HepG2 (cell line): Measurements from ENCODE around the gene KLHL18. TPM values are rescaled to one million over a fixed set of nuclear protein-coding genes. Genes with fewer than 3 reads are reported as not detected.
A peak's percentile ranks its signal among the peaks of the same experiment; 100 is the strongest.

Experiments used
- MLXIP ChIP-seq: sonication (generic); formaldehyde crosslinking; IDR thresholded peaks from 2 replicates; pipeline ENCODE4 v1.9.0; 2021; ENCODE audit warnings: missing genetic modification reagents, borderline replicate concordance
- MYC ChIP-seq: sonication (generic); formaldehyde crosslinking; IDR thresholded peaks from 2 replicates; pipeline ENCODE4 v1.9.0; 2021; ENCODE audit warnings: missing genetic modification reagents, borderline replicate concordance
- ZBTB46 ChIP-seq: sonication (generic); formaldehyde crosslinking; IDR thresholded peaks from 2 replicates; pipeline ENCODE4 v1.4.0; 2020; ENCODE audit warnings: mild to moderate bottlenecking, missing genetic modification reagents, borderline replicate concordance
- ZFP82 ChIP-seq: sonication (generic); formaldehyde crosslinking; IDR thresholded peaks from 2 replicates; pipeline ENCODE4 v1.5.1; 2020; ENCODE audit warnings: mild to moderate bottlenecking, missing genetic modification reagents, borderline replicate concordance
- polyA plus RNA-seq, 8 experiments: library from polyadenylated mRNA; depleted of rRNA in 3 of 8; stranded (reverse) in 7 of 8; unstranded in 1 of 8; fragments of >200 nt; fragmentation: Illumina TruSeq in 4 of 8; extraction: Trizol in 4 of 8; gene quantifications; 2 replicates each; pipeline versions ENCODE4 v1.2.1 to v1.2.3, GENCODE V29; 2011 to 2016; ENCODE audit warnings: low read depth in 4 of 8, missing spikeins in 1 of 8, mixed read lengths in 1 of 8; ENCODE audit not compliant: insufficient read depth in 1 of 8
- total RNA-seq, 5 experiments: library from RNA; depleted of rRNA; stranded (reverse); fragments of >200 nt; fragmentation: Illumina TruSeq; extraction: Trizol; gene quantifications; 2 replicates each; pipeline ENCODE4 v1.2.3, GENCODE V29; 2016; ENCODE audit warnings: low read depth in 1 of 5

Gene KLHL18
- total and polyA plus RNA-seq, 2 of the 13 experiments (the other 11 are each of a cell fraction or from before 2014, with no cell fraction given), result 17.5 to 18.8 TPM

DNA sequence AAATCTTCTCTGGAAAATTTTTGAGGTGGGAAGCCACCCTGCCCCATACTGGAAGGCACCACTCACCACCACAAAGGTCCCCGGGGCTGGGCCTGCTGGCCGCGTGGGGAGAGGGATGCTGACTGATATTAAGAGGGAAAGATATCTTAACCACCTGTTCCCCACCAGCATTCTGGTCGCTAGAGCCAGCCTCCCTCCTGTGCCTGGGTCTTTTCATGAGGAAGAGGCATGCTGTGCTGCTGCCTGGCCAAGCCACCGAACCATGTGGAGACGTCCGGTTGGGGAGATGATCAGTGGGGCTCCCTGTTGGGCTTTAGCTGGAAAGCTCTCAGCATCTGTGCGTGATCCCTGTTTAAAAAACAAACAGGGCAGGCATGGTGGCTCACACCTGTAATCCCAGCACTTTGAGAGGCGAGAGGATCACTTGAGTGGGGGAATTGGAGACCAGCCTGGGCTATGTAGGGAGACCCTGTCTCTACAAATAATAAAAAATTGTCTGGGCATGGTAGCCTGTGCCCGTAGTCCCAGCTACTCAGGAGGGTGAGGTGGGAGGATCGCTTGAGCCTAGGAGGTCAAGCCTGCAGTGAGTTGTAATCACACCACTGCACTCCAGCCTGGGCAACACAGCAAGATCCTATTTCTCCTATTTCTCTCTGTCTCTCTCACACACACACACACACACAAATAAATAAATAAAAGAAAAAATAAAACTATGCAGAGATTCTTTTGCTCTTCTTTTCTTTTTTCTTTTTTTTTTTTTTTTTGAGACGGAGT lies 1.0 kb downstream of the KLHL18 start (continued):
- no peak for TF ChIP-seq ZBTB46 (CRISPR knock-in tag)
- TF ChIP-seq MLXIP (CRISPR knock-in tag), result no peak
- TF ChIP-seq MYC (CRISPR knock-in tag), result peak; percentile 23; the same call in 1 of the 2 replicates
- TF ChIP-seq ZFP82 (CRISPR knock-in tag), result no peak
